GM21825 (cell line): ENCODE data around the gene RETREG3.
"Not testable (repeated sequence)": the region's sequence is repeated elsewhere in the genome, so short reads cannot be mapped to it uniquely, and the experiment has no call there.

Experiments
- ATAC-seq: cut with Tn5 transposase; IDR thresholded peaks from one replicate; pipeline ENCODE4 v1.9.1; 2021; ENCODE audit warnings: mild to moderate bottlenecking, moderate library complexity; ENCODE audit not compliant: unreplicated experiment

Gene RETREG3, protein sequence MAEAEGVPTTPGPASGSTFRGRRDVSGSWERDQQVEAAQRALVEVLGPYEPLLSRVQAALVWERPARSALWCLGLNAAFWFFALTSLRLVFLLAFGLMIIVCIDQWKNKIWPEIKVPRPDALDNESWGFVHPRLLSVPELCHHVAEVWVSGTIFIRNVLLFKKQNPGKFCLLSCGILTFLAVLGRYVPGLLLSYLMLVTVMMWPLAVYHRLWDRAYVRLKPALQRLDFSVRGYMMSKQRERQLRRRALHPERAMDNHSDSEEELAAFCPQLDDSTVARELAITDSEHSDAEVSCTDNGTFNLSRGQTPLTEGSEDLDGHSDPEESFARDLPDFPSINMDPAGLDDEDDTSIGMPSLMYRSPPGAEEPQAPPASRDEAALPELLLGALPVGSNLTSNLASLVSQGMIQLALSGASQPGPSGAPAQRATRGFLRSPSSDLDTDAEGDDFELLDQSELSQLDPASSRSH

GRCh38 chr17:42609182-42609813 lies at the start of gene RETREG3, which contains the start of gene TUBG1:
Gene RETREG3 (minus strand): TSS chr17:42609374. CDS start chr17:42609324, 50 bp downstream.
Gene TUBG1 (plus strand): TSS chr17:42609683. CDS start chr17:42609738, 55 bp downstream.
- ATAC-seq, result peak; percentile 80

GRCh38 chr17:42657824-42658588 lies 48.8 kb upstream of the RETREG3 start:
- ATAC-seq, result no peak

DNA sequence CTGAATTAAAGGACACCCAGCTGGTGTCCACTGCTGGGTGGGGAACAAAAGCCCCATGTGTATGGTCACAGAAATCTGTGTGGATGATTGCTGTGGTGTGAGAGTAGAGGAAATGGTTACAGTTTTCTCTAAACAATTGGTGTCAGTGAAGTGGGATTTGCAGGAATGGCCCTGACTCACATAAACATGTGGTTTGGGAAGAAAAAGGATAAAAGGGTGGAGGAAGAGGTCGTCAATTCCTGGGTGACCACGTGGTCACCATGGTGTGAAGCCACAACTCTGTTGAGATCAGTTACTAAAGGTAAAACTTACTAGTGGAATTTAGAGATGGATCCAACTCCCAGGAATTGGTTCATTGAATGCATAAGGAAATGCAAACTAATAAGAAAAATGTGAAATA lies 46.4 kb upstream of the RETREG3 start:
- no peak for ATAC-seq

- ATAC-seq, result no peak
Measured at GRCh38 chr17:42653179-42654124, 44.3 kb upstream of the RETREG3 start.

GRCh38 chr17:42651392-42651791 lies 42.2 kb upstream of the RETREG3 start:
- no peak for ATAC-seq

DNA sequence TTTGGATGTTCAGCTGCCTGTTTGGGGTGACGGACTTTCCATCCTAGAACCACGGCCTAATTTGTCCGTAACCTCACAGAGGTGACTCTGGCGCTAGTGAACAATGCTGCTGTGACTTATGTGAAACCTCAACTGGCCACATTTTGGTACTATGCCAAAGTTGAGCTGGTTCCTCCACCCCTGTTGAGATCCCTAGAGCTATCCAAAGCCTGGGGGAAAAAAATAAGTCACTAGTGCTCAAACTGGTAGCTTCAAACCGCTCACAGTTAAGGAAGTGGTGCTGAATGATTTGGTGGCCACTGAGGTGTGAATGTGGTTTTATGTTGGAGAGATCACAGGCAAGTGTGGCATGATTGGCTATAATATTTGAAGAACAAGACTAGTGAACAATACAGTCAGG lies 38.6 kb upstream of the RETREG3 start:
- ATAC-seq, result no peak

- no peak for ATAC-seq
Measured at GRCh38 chr17:42642336-42642735, 33.2 kb upstream of the RETREG3 start.

GRCh38 chr17:42640121-42640520 lies 30.9 kb upstream of the RETREG3 start:
- ATAC-seq, result no peak

- no peak for ATAC-seq
Measured at GRCh38 chr17:42639525-42640113, 30.4 kb upstream of the RETREG3 start.

DNA sequence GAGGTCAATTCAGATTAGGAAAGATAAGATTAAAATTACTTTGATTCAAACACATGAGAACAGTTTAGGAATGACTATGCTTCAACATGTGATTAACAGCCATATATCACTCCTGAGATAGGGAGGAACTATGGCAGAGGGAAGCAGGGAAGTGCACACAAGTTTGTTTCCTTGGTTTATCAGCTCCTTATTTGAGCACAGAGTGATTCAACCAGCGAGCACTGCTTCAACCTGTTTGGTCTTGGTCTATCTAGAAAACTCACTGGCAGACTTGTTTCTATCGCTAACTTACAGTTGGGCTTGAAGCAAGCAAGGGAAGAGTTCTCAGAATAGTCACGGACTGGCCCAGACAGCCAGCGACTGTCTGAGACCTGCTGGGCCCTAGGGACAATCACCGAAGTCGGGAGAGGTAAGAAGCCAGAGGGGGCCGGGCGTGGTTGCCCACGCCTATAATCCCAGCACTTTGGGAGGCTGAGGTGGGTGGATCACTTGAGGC lies 23.8 kb upstream of the RETREG3 start:
- no peak for ATAC-seq

DNA sequence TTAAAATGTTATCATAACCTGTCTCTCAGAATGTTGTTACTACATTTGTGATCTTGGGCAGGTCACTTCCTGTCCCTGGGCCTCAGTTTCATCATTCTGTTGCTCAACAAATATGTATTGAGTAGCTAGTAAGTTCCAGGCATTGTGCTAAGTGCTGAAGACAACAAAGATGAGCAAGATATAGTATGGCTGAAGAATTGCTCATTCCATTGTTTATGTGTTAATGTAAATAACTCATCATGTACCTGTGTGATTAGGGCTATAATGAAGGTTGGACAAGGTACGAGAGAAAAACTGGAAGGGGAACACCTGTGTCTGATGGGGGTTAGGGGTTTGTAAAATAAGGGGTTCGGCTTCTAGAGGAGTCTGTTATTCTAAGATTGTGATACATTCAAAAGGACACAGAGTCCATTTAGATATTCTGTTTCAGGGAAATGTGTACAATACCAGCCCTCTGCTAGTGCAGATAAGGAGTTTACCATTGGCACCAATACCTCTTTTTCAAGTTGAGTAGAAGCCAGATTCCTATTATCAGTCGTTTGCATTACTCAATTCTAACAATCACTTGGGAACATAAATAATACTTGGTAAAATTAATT lies 20.3 kb upstream of the RETREG3 start:
- ATAC-seq, result no peak

GRCh38 chr17:42627032-42627764 lies 18.0 kb upstream of the RETREG3 start:
- ATAC-seq, result not testable (repeated sequence)

DNA sequence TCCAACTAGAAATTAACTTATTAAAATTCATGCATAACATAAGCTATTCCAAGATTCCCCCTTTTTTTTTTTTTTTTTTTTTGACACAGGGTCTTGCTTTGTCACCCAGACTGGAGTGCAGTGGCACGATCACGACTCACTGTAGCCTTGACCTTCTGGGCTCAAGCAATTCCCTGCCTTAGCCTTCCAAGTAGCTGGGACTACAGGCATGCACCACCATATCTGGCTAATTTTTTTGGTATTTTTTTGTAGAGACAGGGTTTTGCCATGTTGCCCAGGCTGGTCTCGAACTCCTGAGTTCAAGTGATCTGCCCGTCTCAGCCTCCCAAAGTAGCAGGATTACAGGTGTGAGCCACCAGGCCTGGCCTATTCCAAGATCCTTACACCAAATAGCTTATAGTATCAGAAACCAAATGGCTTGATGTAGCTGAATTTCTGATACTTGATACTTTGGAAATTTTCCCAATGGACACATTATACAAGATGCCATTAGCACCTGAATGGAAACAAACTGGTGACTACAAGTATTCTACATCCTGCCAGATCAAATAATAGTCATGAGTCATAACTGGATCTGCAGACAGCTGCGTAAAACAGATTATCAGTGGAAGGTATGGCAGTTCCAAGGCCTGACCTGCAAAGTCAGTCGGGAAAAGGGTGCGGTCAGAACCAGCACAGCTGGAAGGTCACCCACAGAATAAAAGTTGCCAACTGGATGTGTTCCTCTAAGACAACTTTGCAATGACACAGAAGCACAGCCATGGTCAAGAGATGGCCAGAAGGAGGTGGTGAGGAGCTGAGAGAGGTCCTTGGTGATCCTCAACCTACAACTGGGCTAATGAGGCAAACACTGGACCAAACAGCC lies 14.8 kb upstream of the RETREG3 start:
- no peak for ATAC-seq

DNA sequence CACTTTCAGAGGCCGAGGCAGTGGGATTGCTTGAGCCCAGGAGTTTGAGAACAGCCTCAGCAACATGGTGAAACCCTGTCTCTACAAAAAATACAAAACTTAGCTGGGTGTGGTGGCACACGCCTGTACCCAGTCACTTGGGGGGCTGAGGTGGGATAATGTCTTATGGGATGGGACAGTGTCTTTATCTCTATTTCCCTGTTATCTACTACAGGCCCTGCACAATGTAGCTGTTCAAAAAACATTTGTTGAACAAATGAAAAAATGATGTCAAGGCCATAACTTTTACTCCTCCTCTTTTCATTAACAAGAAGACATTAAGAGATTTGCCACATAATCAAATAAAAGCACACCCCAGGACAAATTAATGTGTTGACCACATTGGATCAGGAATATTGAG lies 14.1 kb upstream of the RETREG3 start:
- ATAC-seq, result no peak

DNA sequence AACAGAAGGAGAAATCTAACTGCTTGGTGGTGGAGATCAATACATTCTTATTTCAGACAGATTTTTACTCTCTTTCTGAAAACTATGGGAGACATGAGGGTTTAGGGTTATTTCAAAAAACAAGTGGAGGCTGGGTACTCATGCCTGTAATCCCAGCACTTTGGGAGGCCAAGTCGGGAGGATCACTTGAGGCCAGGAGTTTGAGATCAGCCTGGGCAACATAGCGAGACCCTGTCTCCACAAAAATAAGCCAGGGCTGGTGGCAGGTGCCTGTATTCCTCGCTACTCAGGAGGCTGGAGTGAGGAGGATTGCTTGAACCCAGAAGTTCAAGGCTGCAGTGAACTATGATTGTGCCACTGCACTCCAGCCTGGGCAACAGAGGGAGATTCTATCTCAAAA lies 12.8 kb upstream of the RETREG3 start:
- ATAC-seq, result not testable (repeated sequence)

- ATAC-seq, result peak; percentile 71
Measured at GRCh38 chr17:42618442-42619150, 9.4 kb upstream of the RETREG3 start.

GRCh38 chr17:42617956-42618431 lies 8.8 kb upstream of the RETREG3 start:
- peak; percentile 22 for ATAC-seq
